H9 (cell line): ENCODE measurements around the gene RCAN3. TPM values are rescaled to one million over a fixed set of nuclear protein-coding genes. Genes with fewer than 3 reads are reported as not detected.
A peak's percentile ranks its signal among the peaks of the same experiment; 100 is the strongest.

ENCODE experiments used
- DNase-seq: peaks from one replicate; pipeline ENCODE4 v3.0.0-alpha.2; 2017
- H2AFZ ChIP-seq: one replicate; pipeline ENCODE4 v1.6.1; 2013; ENCODE audit warnings: mild to moderate bottlenecking, low read length, control low read depth, moderate library complexity
- H2AK5ac ChIP-seq: 2 replicates; pipeline ENCODE4 v1.6.1; 2013; ENCODE audit warnings: low read length, control low read depth, mixed read lengths; ENCODE audit not compliant: insufficient read length
- H2BK120ac ChIP-seq: one replicate; pipeline ENCODE4 v1.6.1; 2013; ENCODE audit warnings: low read depth, mild to moderate bottlenecking, low read length, control low read depth, inconsistent platforms; ENCODE audit not compliant: poor library complexity, severe bottlenecking
- H2BK12ac ChIP-seq: 2 replicates; pipeline ENCODE4 v1.6.1; 2013; ENCODE audit warnings: low read length, control low read depth, mixed read lengths, low read depth; ENCODE audit not compliant: insufficient read length
- H2BK15ac ChIP-seq: 2 replicates; pipeline ENCODE4 v1.6.1; 2013; ENCODE audit warnings: low read depth, low read length, control low read depth
- H2BK20ac ChIP-seq: one replicate; pipeline ENCODE4 v1.6.1; 2013; ENCODE audit warnings: low read depth, mild to moderate bottlenecking, low read length, control low read depth, inconsistent platforms; ENCODE audit not compliant: poor library complexity, severe bottlenecking
- H2BK5ac ChIP-seq: 2 replicates; pipeline ENCODE4 v1.6.1; 2013; ENCODE audit warnings: low read length, control low read depth, mixed read lengths; ENCODE audit not compliant: insufficient read length
- H3K14ac ChIP-seq: 2 replicates; pipeline ENCODE4 v1.6.1; 2013; ENCODE audit warnings: low read length, control low read depth; ENCODE audit not compliant: insufficient read depth
- H3K18ac ChIP-seq: 2 replicates; pipeline ENCODE4 v1.6.1; 2013; ENCODE audit warnings: low read depth, mild to moderate bottlenecking, mixed read lengths, low read length, control low read depth; ENCODE audit not compliant: insufficient read length
- H3K23ac ChIP-seq: 2 replicates; pipeline ENCODE4 v1.6.1; 2013; ENCODE audit warnings: low read length, control low read depth, mixed read lengths, low read depth; ENCODE audit not compliant: insufficient read length
- H3K23me2 ChIP-seq: 2 replicates; pipeline ENCODE4 v1.6.1; 2013; ENCODE audit warnings: low read depth, mild to moderate bottlenecking, mixed read lengths, low read length, control low read depth; ENCODE audit not compliant: insufficient read length, poor library complexity, severe bottlenecking
- H3K27ac ChIP-seq: 2 replicates; pipeline ENCODE4 v1.5.1; 2013; ENCODE audit warnings: low read length, control low read depth, mixed read lengths, low read depth; ENCODE audit not compliant: insufficient read length
- H3K27me3 ChIP-seq: 2 replicates; pipeline ENCODE4 v1.6.1; 2013; ENCODE audit warnings: low read length, control low read depth, inconsistent platforms; ENCODE audit not compliant: insufficient read depth
- H3K4ac ChIP-seq: 2 replicates; pipeline ENCODE4 v1.6.1; 2013; ENCODE audit warnings: low read depth, mild to moderate bottlenecking, control low read depth, inconsistent platforms, low read length, moderate library complexity
- H3K4me1 ChIP-seq: 2 replicates; pipeline ENCODE4 v1.6.1; 2013; ENCODE audit warnings: low read length, control low read depth, inconsistent platforms; ENCODE audit not compliant: insufficient read depth
- H3K4me2 ChIP-seq: 2 replicates; pipeline ENCODE4 v1.6.1; 2013; ENCODE audit warnings: low read length, control low read depth, mixed read lengths; ENCODE audit not compliant: insufficient read length, insufficient read depth
- H3K56ac ChIP-seq: 2 replicates; pipeline ENCODE4 v1.6.1; 2013; ENCODE audit warnings: low read depth, mild to moderate bottlenecking, mixed read lengths, low read length, control low read depth; ENCODE audit not compliant: insufficient read length
- H3K79me1 ChIP-seq: 2 replicates; pipeline ENCODE4 v1.6.1; 2013; ENCODE audit warnings: low read depth, mild to moderate bottlenecking, moderate library complexity, low read length, control low read depth, inconsistent platforms; ENCODE audit not compliant: insufficient read depth, poor library complexity, severe bottlenecking
- H3K79me2 ChIP-seq: 2 replicates; pipeline ENCODE4 v1.6.1; 2013; ENCODE audit warnings: low read length, control low read depth, inconsistent platforms; ENCODE audit not compliant: insufficient read depth
- H3K9ac ChIP-seq: 2 replicates; pipeline ENCODE4 v1.6.1; 2013; ENCODE audit warnings: low read length, control low read depth, mixed read lengths; ENCODE audit not compliant: insufficient read length; ENCODE audit errors: extremely low read depth
- H3K9me3 ChIP-seq: one replicate; pipeline ENCODE4 v1.6.1; 2013; ENCODE audit warnings: low read depth, low read length, inconsistent platforms; ENCODE audit not compliant: control insufficient read depth
- H3T11ph ChIP-seq: one replicate; pipeline ENCODE4 v1.6.1; 2013; ENCODE audit warnings: mild to moderate bottlenecking, low read length, control low read depth, inconsistent platforms
- H4K20me1 ChIP-seq: one replicate; pipeline ENCODE4 v1.6.1; 2013; ENCODE audit not compliant: control insufficient read depth, insufficient read length, insufficient read depth
- H4K5ac ChIP-seq: 2 replicates; pipeline ENCODE4 v1.6.1; 2013; ENCODE audit warnings: low read depth, mild to moderate bottlenecking, mixed read lengths, low read length, control low read depth; ENCODE audit not compliant: insufficient read length
- H4K8ac ChIP-seq: replicated peaks from 2 replicates; pipeline ENCODE4 v1.6.1; 2013; ENCODE audit warnings: low read length, control low read depth, mixed read lengths, low read depth; ENCODE audit not compliant: insufficient read length
- H4K91ac ChIP-seq: 2 replicates; pipeline ENCODE4 v1.6.1; 2013; ENCODE audit warnings: low read depth, mild to moderate bottlenecking, moderate library complexity, mixed read lengths, low read length, control low read depth; ENCODE audit not compliant: insufficient read length
- H3K27ac Mint-ChIP-seq, 3 experiments: 2 replicates in 2 of 3; 3 replicates in 1 of 3; pipeline ENCODE4 v1.8.0; 2020 to 2021; ENCODE audit warnings: mixed read lengths in 3 of 3, mild to moderate bottlenecking in 1 of 3, moderate library complexity in 1 of 3
- H3K27me3 Mint-ChIP-seq: 2 replicates; pipeline ENCODE4 v1.8.0; 2021; ENCODE audit warnings: low read depth, mild to moderate bottlenecking, moderate library complexity, mixed read lengths
- H3K36me3 Mint-ChIP-seq, 3 experiments: 2 replicates in 2 of 3; 3 replicates in 1 of 3; pipeline ENCODE4 v1.8.0; 2020 to 2021; ENCODE audit warnings: low read depth in 3 of 3, mixed read lengths in 3 of 3; ENCODE audit not compliant: insufficient read depth in 1 of 3
- H3K4me1 Mint-ChIP-seq, 2 experiments: 2 replicates each; pipeline ENCODE4 v1.8.0; 2020; ENCODE audit warnings: mixed read lengths in 2 of 2
- H3K4me3 Mint-ChIP-seq, 2 experiments: 2 replicates in 1 of 2; 3 replicates in 1 of 2; pipeline ENCODE4 v1.8.0; 2020 to 2021; ENCODE audit warnings: mild to moderate bottlenecking in 2 of 2, mixed read lengths in 2 of 2, moderate library complexity in 1 of 2
- H3K9me3 Mint-ChIP-seq, 2 experiments: 2 replicates in 1 of 2; 3 replicates in 1 of 2; pipeline ENCODE4 v1.8.0; 2020; ENCODE audit warnings: mild to moderate bottlenecking in 2 of 2, mixed read lengths in 2 of 2, moderate library complexity in 1 of 2
- CTCF ChIP-seq: fragments of 200-600 bp; sonication (generic); conservative IDR thresholded peaks from 3 replicates; pipeline ENCODE4 v1.8.0; 2021; ENCODE audit warnings: antibody characterized with exemption, mild to moderate bottlenecking
- WGBS: extraction: QIAGEN DNeasy Blood & Tissue Kit; methylation state at CpG from one replicate; pipeline ENCODE4 v1.1.7; 2013; ENCODE audit warnings: missing lambda C conversion rate, low lambda C conversion rate, mixed read lengths; ENCODE audit not compliant: insufficient read length; ENCODE audit errors: extremely low coverage; 5-methylcytosine and 5-hydroxymethylcytosine counted together
- total RNA-seq: library from RNA; stranded (reverse); gene quantifications from 2 replicates; pipeline ENCODE4 v1.2.1, GENCODE V29; 2021

The RCAN3 gene
- total RNA-seq, 1 experiment from 2014 or later, result 13.0 TPM

DNA sequence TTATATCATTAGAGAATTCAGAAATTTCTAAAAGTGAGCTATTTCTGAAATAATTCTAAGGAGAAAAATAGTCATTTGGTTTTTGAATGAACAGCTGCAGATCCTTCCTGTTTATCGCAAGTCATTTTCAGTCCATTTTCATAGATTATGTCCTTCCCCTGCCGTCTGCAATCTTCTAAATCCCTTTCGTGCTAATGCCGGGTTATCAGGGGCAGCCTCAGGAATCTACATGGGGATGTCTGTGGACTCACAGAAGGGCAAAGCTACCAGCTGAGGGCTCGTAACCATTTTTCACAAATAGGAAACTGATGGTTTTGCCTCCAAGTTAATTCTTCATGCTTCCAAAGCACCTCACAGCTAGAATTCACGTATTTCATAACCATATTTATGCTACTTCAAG lies 23.0 kb downstream of the RCAN3 start:
- Histone ChIP-seq H3K23ac (no peak overlapping the region), H3K79me2 (no peaks in the 10 kb centered on the region), H2BK15ac (no peak overlapping the region), H2BK120ac (no peak overlapping the region), H4K20me1 (no peaks in the 10 kb centered on the region), H3K79me1 (no peaks in the 10 kb centered on the region), H3K4ac (no peak overlapping the region), H3K9ac (no peak overlapping the region), H3K4me1 (no peaks in the 10 kb centered on the region), H3K56ac (no peak overlapping the region), H2BK20ac (no peak overlapping the region), H4K91ac (no peak overlapping the region), H3K9me3 (no peaks in the 10 kb centered on the region), H4K5ac (no peak overlapping the region), H3K27me3 (no peaks in the 10 kb centered on the region), H4K8ac (no peak overlapping the region), H2AFZ (no peak overlapping the region), H3K4me2 (no peak overlapping the region), H2BK5ac (no peak overlapping the region), H3K23me2 (no peaks in the 10 kb centered on the region), H2AK5ac (no peak overlapping the region), H2BK12ac (no peak overlapping the region), H3K14ac (no peak overlapping the region), H3K18ac (no peak overlapping the region), H3T11ph (no peak overlapping the region), H3K27ac (no peak overlapping the region)
- Mint-ChIP-seq H3K27me3 (no peaks in the 10 kb centered on the region), H3K27ac (peak overlapping the region in 1 of 3 experiments; percentile 58; a peak in 1 of 7 replicates), H3K9me3 (no peaks in the 10 kb centered on the region), H3K4me1 (no peaks in the 10 kb centered on the region; a peak in 1 of 4 replicates), H3K36me3 (no peaks in the 10 kb centered on the region), H3K4me3 (no peak overlapping the region)
- no peak for DNase-seq
- TF ChIP-seq CTCF, result no peak
- no CpG with 5 or more reads among the region's 6 CpGs for WGBS
